ENCODE data around the gene NPIPB4.
"Not testable (repeated sequence)": the region's sequence is repeated elsewhere in the genome, so short reads cannot be mapped to it uniquely, and the experiment has no call there.

NPIPB4 gene

GRCh38 chr16:21820028-21820907, 37.3 kb downstream of the NPIPB4 start:
- peak overlapping the region; percentile 79 for H3K4me3 ChIP-seq (ENCODE audit: low read depth, low read length)
- H3K36me3 ChIP-seq (ENCODE audit: control insufficient read depth, insufficient read depth, low read length); H3K27me3 ChIP-seq (ENCODE audit: control insufficient read depth, insufficient read depth, low read length); H3K9me3 ChIP-seq (ENCODE audit: control insufficient read depth, insufficient read depth, low read depth, low read length); H3K4me1 ChIP-seq (ENCODE audit: control insufficient read depth, insufficient read depth, low read length): not testable (repeated sequence)
- peak overlapping the region; percentile 97 for H3K9ac ChIP-seq (ENCODE audit: low read length)
- H3K27ac ChIP-seq (ENCODE audit: low read depth, low read length): peak overlapping the region; percentile 11; the same call in 1 of the 2 replicates

GRCh38 chr16:21819617-21820016, 37.9 kb downstream of the NPIPB4 start:
- not testable (repeated sequence) for H3K27me3 ChIP-seq (ENCODE audit: control insufficient read depth, insufficient read depth, low read length); H3K27ac ChIP-seq (ENCODE audit: low read depth, low read length); H3K36me3 ChIP-seq (ENCODE audit: control insufficient read depth, insufficient read depth, low read length); H3K9ac ChIP-seq (ENCODE audit: low read length); H3K4me1 ChIP-seq (ENCODE audit: control insufficient read depth, insufficient read depth, low read length); H3K9me3 ChIP-seq (ENCODE audit: control insufficient read depth, insufficient read depth, low read depth, low read length)
- H3K4me3 ChIP-seq (ENCODE audit: low read depth, low read length): peak overlapping the region; percentile 79

- not testable (repeated sequence) for H3K27ac ChIP-seq (ENCODE audit: low read depth, low read length); H3K27me3 ChIP-seq (ENCODE audit: control insufficient read depth, insufficient read depth, low read length); H3K36me3 ChIP-seq (ENCODE audit: control insufficient read depth, insufficient read depth, low read length)
Observed at GRCh38 chr16:21817012-21817411, 40.5 kb downstream of the NPIPB4 start.

GRCh38 chr16:21815694-21816093, 41.9 kb downstream of the NPIPB4 start:
- not testable (repeated sequence) for H3K27ac ChIP-seq (ENCODE audit: low read depth, low read length); H3K9ac ChIP-seq (ENCODE audit: low read length); H3K4me3 ChIP-seq (ENCODE audit: low read depth, low read length); H3K4me1 ChIP-seq (ENCODE audit: control insufficient read depth, insufficient read depth, low read length); H3K27me3 ChIP-seq (ENCODE audit: control insufficient read depth, insufficient read depth, low read length); H3K9me3 ChIP-seq (ENCODE audit: control insufficient read depth, insufficient read depth, low read depth, low read length); H3K36me3 ChIP-seq (ENCODE audit: control insufficient read depth, insufficient read depth, low read length)

More at GRCh38 chr16:21817012-21817411, 40.5 kb downstream of the NPIPB4 start:
- not testable (repeated sequence) for H3K4me3 ChIP-seq (ENCODE audit: low read depth, low read length); H3K4me1 ChIP-seq (ENCODE audit: control insufficient read depth, insufficient read depth, low read length); H3K9ac ChIP-seq (ENCODE audit: low read length); H3K9me3 ChIP-seq (ENCODE audit: control insufficient read depth, insufficient read depth, low read depth, low read length)

GRCh38 chr16:21802375-21802663, 55.2 kb downstream of the NPIPB4 start:
- H3K4me3 ChIP-seq (ENCODE audit: low read depth, low read length); H3K9ac ChIP-seq (ENCODE audit: low read length); H3K36me3 ChIP-seq (ENCODE audit: control insufficient read depth, insufficient read depth, low read length); H3K27ac ChIP-seq (ENCODE audit: low read depth, low read length); H3K4me1 ChIP-seq (ENCODE audit: control insufficient read depth, insufficient read depth, low read length); H3K27me3 ChIP-seq (ENCODE audit: control insufficient read depth, insufficient read depth, low read length); H3K9me3 ChIP-seq (ENCODE audit: control insufficient read depth, insufficient read depth, low read depth, low read length): not testable (repeated sequence)

GRCh38 chr16:21801538-21802374, 55.8 kb downstream of the NPIPB4 start:
- not testable (repeated sequence) for H3K36me3 ChIP-seq (ENCODE audit: control insufficient read depth, insufficient read depth, low read length); H3K4me1 ChIP-seq (ENCODE audit: control insufficient read depth, insufficient read depth, low read length); H3K9ac ChIP-seq (ENCODE audit: low read length); H3K27me3 ChIP-seq (ENCODE audit: control insufficient read depth, insufficient read depth, low read length); H3K4me3 ChIP-seq (ENCODE audit: low read depth, low read length); H3K9me3 ChIP-seq (ENCODE audit: control insufficient read depth, insufficient read depth, low read depth, low read length); H3K27ac ChIP-seq (ENCODE audit: low read depth, low read length)

GRCh38 chr16:21798601-21799000, 59.0 kb downstream of the NPIPB4 start:
- not testable (repeated sequence) for H3K4me1 ChIP-seq (ENCODE audit: control insufficient read depth, insufficient read depth, low read length); H3K27ac ChIP-seq (ENCODE audit: low read depth, low read length); H3K9ac ChIP-seq (ENCODE audit: low read length); H3K36me3 ChIP-seq (ENCODE audit: control insufficient read depth, insufficient read depth, low read length); H3K9me3 ChIP-seq (ENCODE audit: control insufficient read depth, insufficient read depth, low read depth, low read length); H3K27me3 ChIP-seq (ENCODE audit: control insufficient read depth, insufficient read depth, low read length); H3K4me3 ChIP-seq (ENCODE audit: low read depth, low read length)

GRCh38 chr16:21793310-21793709, 64.2 kb downstream of the NPIPB4 start:
- H3K9ac ChIP-seq (ENCODE audit: low read length); H3K27ac ChIP-seq (ENCODE audit: low read depth, low read length); H3K4me1 ChIP-seq (ENCODE audit: control insufficient read depth, insufficient read depth, low read length); H3K36me3 ChIP-seq (ENCODE audit: control insufficient read depth, insufficient read depth, low read length); H3K27me3 ChIP-seq (ENCODE audit: control insufficient read depth, insufficient read depth, low read length); H3K4me3 ChIP-seq (ENCODE audit: low read depth, low read length); H3K9me3 ChIP-seq (ENCODE audit: control insufficient read depth, insufficient read depth, low read depth, low read length): not testable (repeated sequence)

GRCh38 chr16:21790506-21790905, 67.0 kb downstream of the NPIPB4 start:
- not testable (repeated sequence) for H3K9ac ChIP-seq (ENCODE audit: low read length); H3K4me3 ChIP-seq (ENCODE audit: low read depth, low read length); H3K4me1 ChIP-seq (ENCODE audit: control insufficient read depth, insufficient read depth, low read length); H3K9me3 ChIP-seq (ENCODE audit: control insufficient read depth, insufficient read depth, low read depth, low read length); H3K36me3 ChIP-seq (ENCODE audit: control insufficient read depth, insufficient read depth, low read length); H3K27me3 ChIP-seq (ENCODE audit: control insufficient read depth, insufficient read depth, low read length); H3K27ac ChIP-seq (ENCODE audit: low read depth, low read length)

Data from HUES6 (cell line).